Jurkat, Clone E6-1 (cell line): Measurements from ENCODE around the gene FMN1.

Source experiments
- DNase-seq: peaks from one replicate; pipeline ENCODE4 v3.0.0-alpha.2; 2011; ENCODE audit warnings: low read depth, low spot score
- H3K4me3 ChIP-seq: 2 replicates; pipeline ENCODE4 v1.5.1; 2011; ENCODE audit warnings: mild to moderate bottlenecking, low read length, control low read depth, moderate library complexity

Gene FMN1

DNA sequence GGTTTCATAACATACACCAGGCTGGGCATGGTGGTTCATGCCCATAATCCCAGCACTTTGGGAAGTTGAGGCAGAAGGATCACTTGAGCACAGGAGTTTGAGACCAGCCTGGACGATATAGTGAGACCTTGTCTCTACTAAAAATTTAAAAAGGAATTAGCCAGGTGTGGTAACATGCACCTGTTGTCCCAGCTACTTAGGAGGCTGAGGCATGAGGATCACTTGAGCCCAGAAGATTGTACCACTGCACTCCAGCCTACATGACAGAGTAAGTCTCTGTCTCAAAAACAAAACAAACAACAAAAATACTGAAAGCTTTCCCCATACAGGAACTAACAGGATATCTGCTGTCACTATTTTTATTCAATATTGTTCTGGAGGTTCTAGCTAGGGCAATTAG lies 455.8 kb downstream of the FMN1 start:
- H3K4me3 ChIP-seq, result no peak overlapping the region
- no peak for DNase-seq

DNA sequence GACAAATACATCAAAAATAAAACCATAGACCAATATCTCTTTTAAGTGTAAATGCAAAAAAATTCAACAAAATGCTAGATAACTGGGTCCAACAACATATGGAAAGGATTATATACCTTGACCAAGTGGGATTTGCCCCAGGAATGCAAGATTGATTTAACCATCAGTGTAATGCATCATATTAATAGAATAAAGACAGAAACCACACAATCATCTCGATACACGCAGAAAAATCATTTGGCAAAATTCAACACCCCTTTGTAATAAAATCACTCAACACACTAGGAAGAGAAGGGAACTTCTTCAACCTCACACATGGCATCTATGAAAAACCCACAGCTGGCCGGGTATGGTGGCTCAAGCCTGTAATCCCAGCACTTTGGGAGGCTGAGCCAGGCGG lies 457.2 kb downstream of the FMN1 start:
- no peak for DNase-seq
- no peak overlapping the region for H3K4me3 ChIP-seq

DNA sequence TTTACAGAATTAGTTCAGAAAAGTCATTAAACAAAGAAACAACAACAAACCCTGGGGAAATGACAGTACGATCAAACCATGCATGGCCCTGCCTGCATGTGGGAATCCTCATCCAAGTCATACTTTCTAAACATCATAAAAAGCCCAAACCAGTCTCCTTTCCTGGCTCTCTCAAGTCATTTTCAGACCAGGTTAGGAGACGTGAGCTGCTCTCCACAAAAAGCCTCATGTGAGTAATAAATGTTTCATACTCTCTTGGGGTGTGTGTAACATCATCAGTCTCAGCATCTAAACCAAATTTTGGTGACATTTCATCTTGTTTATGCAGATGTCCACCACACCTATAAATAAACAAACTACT lies 457.8 kb downstream of the FMN1 start:
- DNase-seq, result no peak
- no peak overlapping the region for H3K4me3 ChIP-seq

DNA sequence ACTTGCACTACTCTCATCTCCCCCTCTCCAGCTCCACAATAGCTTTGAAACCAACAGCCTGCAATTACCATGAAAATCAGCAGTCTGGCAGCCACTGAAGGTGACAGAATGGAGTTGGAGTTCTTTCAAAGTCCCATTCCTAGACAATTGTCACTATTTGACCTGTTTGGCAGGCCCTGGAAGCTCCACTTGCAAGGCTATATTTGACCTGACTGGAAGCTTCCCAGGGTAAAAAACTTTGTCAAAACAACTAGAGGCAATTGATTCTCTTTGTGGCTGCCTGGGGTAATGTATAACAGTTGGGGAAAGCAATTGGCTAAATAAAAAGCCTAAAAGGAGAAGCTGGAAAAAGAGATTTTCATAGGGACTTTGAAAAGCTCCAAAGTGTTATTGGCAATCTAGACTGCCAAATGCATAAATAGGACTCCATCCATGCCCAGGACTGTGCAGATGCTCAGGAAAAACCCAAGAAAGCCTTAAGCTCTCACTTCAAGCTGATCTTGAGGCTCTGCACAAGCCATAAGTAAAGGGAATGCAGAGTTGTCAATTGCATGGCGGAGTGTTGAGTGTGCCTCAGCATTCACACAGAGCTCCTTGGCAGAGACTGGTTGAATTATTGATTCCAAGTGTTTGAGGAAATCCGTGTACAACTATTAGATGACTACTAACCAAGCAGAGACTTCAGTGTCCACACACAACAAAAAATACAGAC lies 458.4 kb downstream of the FMN1 start:
- no peak overlapping the region for H3K4me3 ChIP-seq
- no peak for DNase-seq

DNA sequence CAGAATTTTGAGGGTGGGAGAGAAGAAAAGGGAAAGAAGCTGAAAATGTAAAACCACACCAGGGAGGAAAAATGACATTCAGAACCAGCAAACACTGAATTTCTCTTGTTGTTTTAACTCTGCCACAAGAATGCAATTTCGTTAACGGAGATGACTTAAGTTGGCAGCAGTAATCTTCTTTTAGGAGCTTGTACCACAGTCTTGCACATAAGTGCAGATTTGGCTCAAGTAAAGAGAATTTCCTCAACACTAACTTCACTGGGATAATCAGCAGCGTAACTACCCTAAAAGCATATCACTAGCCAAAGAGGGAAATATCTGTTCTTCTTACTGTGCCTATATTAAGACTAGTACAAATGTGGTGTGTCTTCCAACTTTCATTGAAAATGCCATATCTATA lies 461.2 kb downstream of the FMN1 start:
- DNase-seq, result no peak
- H3K4me3 ChIP-seq, result no peak overlapping the region

DNA sequence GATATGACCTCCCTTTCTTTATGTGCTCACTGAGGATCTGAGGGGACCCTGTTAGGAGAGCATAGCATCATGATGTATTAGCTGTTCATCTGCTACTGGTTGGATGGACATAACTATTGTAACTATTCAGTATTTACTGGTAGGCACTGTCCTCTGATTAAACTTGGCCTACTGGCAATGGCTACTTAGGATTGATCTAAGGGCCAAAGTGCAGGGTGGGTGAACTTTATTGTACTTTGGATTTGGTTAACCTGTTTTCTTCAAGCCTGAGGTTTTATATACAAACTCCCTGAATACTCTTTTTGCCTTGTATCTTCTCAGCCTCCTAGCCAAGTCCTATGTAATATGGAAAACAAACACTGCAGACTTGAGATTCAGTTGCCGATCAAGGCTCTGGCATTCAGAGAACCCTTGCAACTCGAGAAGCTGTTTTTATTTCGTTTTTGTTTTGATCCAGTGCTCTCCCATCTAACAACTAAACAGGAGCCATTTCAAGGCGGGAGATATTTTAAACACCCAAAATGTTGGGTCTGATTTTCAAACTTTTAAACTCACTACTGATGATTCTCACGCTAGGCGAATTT lies 461.8 kb downstream of the FMN1 start:
- no peak overlapping the region for H3K4me3 ChIP-seq
- no peak for DNase-seq

DNA sequence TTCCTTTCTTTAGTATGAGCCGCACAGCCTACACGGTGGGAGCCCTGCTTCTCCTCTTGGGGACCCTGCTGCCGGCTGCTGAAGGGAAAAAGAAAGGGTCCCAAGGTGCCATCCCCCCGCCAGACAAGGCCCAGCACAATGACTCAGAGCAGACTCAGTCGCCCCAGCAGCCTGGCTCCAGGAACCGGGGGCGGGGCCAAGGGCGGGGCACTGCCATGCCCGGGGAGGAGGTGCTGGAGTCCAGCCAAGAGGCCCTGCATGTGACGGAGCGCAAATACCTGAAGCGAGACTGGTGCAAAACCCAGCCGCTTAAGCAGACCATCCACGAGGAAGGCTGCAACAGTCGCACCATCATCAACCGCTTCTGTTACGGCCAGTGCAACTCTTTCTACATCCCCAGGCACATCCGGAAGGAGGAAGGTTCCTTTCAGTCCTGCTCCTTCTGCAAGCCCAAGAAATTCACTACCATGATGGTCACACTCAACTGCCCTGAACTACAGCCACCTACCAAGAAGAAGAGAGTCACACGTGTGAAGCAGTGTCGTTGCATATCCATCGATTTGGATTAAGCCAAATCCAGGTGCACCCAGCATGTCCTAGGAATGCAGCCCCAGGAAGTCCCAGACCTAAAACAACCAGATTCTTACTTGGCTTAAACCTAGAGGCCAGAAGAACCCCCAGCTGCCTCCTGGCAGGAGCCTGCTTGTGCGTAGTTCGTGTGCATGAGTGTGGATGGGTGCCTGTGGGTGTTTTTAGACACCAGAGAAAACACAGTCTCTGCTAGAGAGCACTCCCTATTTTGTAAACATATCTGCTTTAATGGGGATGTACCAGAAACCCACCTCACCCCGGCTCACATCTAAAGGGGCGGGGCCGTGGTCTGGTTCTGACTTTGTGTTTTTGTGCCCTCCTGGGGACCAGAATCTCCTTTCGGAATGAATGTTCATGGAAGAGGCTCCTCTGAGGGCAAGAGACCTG lies 463.5 kb downstream of the FMN1 start:
- DNase-seq, result no peak
- no peak overlapping the region for H3K4me3 ChIP-seq

DNA sequence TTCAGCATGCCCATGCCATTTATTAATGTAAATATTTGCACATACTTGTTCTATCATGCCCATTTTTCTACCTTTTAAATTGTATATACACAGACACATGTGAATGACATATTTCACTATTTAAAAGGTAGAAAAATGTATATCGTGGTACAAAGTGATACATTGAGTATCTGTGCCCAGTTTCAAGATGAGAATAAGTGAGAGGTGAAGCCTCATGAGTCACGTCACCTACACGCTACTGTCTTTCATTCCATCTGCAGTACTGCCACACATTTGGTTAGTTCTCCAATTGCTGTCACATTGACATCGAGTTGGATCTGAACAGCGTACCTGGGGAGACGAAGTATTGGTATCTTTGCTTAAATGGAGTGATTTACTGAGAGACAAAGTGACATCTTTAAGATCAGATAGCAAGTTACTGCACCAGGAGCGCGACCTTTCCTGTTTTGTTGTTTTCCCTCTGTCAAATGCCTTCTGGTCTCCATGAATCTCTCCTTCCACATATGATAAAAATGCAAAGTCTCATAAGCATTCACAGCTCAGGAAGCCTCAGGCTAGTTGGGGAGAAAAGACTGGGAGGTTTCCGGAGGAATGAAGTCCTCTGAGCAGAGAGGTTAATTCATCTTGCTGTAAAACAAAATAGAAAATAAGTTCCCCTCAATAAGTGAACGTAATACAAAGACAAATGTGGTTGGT lies 464.7 kb downstream of the FMN1 start:
- DNase-seq, result no peak
- no peak overlapping the region for H3K4me3 ChIP-seq

DNA sequence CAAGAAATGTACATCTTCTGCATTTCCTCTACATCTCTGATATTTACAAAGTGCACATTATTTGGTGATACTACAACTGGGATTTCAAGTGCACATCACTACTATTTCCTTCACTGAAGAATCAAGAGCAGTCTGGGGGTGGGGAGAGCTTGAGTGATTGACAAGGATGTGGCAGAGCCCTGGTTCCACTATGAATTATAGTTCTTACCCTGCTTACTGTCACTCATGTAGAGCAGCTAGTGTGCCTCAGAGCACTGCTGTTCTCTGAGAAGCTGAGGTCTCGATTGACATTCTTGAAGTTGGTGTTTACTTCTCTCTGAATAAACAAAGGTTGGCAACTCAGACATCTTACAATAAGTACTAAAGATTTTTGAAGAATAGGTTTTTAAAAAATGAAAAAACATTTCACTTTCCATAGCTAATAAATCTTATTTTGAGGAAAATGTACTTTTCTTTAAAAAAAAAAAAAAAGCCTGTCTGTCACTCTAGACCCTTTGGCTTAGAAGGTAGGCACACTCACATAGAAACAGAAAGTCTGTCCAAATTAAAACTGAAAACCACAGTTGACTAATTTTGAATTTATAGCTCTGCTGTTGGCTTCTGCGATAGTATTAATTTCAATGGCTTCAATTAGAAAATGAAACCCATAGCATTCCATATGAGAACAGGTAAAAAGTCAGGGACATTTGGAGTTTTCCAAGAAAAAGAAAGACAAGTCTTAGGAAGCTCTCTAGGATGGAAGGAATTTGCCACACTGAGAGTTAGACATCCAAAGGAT lies 471.2 kb downstream of the FMN1 start:
- H3K4me3 ChIP-seq, result no peak overlapping the region
- no peak for DNase-seq

DNA sequence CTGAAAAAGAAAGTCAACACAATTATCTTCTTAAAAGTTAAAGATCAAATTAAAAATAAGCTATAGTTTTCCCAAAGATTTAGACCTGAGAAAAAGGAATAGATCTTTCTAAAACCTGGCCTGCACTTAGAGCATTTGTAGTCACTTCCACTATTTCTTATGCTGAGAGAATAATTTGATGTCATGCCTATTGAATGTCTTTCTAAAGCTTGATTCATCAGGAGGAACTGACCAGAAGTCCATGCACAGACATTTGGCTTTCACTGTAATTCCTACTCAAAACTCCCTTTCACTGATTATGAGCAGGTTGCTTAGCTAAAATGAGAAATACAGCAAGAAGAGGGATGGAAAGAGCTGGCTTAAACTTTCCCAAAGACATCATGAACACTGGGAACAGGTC lies 472.4 kb downstream of the FMN1 start:
- H3K4me3 ChIP-seq, result no peak overlapping the region
- DNase-seq, result no peak

DNA sequence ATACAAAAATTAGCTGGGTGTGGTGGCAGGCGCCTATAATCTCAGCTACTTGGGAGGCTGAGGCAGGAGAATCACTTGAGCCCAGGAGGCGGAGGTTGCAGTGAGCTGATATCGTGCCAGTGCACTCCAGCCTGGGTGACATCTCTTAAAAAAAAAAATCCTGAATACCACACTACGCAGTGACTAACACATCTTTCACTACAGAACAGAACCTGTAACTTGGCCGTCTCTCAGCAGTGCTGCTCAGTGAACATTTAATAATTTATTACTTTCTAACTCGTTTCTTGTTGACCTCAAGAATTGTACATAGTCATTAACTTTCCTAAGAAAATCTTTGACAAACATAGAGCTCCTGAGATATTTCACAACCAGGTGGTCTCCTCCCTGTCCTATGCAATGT lies 472.9 kb downstream of the FMN1 start:
- no peak for DNase-seq
- H3K4me3 ChIP-seq, result no peak overlapping the region

DNA sequence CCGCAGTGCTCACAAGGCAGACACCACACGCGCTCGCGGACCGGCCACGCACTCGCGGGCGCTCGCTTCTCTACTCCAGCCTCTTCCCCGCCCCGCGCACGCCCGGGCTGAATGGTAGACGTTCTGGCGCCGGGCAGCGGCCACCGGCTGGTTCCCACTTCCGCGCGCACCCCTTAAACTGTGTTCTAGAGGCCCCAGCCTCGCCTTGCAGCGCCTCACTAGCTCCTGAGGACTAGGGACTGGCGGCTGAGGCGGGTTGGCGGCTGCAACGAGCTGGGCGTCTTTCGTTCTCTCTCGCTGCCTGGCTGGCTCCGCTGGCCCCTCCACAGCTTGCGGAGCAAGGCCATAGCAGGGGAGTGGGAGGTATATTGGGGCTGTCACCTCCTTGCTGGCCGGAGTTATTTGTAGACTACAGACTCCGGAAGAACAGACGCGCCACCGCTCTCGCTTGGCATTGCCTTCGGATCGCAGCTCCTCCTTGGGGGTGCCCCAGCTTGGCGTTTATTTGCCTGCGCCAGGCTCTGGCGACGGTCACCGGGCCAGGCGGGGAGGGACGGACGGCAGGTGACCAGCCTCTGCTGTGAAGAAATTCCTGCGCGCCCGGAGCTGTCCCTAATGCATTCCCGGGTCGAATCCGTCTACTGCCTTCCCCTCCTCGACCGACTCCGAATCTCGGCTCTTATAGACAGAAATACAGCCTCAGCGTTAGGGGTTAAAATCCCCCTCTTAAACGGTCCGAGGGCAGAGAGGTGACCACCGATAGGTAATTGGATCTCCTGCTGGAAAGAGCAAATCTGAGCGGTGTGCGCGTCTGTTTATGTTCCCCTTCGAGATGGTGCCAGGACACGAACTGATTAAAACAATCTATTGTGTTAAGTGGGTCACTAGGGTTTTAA lies 475.4 kb downstream of the FMN1 start:
- DNase-seq, result no peak
- no peak overlapping the region for H3K4me3 ChIP-seq

DNA sequence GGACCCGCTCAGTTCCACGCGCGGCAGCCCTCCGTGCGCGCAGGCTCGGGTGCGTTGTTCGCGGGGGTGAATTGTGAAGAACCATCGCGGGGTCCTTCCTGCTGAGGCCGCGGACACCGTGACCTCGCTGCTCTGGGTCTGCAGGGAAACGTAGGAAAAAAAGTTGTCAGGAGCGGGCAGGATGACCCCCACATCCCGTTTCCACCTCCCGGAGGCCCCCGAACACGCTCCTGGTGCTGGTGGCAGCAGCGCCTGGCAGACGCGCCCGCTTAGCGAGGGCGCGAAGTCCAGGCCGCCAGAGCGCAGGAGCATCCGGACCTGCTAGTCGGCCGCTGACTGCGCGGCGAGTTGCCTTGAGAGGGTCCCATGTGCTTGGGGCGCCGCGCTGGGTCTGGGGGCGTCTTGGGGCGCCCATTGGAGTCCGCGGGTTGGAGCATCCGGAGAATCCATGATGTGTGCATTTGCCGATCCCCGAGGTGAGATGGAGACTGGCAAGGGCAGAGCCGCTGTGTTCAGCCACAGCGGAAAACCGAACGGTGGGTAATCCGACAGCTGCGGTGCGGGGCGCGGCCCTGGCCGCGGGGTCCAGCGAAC lies 476.2 kb downstream of the FMN1 start:
- H3K4me3 ChIP-seq, result no peak overlapping the region
- DNase-seq, result no peak

DNA sequence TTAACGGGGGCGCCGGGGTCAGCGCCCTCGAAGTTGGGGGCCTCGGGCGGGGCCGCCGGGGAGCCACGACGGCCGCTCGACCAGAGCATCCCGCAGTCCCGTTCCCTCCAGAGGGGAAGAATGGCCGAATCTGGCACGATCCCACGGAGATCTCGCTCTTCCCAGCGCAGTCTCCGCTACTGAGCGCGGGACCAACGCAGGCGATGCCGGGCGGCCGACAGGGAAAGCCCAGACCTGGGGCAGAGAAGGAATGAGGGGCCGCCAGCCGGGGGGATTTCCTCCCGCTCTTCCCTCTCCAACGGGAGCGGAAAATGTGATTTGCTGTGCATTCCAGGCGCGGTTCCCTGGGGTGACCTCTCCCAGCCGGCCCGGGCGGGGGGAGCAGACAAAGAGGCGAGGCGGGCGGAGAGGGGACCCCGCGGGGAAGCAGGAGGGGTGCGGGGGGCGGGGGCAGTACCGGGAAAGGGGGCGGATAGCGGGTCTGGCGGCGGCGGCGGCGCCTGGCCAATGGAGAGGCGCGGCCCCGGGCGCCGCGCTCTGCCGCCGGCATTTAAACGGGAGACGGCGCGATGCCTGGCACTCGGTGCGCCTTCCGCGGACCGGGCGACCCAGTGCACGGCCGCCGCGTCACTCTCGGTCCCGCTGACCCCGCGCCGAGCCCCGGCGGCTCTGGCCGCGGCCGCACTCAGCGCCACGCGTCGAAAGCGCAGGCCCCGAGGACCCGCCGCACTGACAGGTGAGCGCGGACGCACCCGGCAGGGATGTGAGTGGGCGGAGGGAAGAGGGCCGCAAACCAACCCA lies 476.9 kb downstream of the FMN1 start, which contains the start of gene GREM1:
GREM1 (plus strand) TSS at position 579 of the 801 bp plus-strand sequence. CDS start 12,687 bp downstream, outside the sequence.
- DNase-seq, result no peak
- H3K4me3 ChIP-seq, result no peak within 1 kb of the TSS

DNA sequence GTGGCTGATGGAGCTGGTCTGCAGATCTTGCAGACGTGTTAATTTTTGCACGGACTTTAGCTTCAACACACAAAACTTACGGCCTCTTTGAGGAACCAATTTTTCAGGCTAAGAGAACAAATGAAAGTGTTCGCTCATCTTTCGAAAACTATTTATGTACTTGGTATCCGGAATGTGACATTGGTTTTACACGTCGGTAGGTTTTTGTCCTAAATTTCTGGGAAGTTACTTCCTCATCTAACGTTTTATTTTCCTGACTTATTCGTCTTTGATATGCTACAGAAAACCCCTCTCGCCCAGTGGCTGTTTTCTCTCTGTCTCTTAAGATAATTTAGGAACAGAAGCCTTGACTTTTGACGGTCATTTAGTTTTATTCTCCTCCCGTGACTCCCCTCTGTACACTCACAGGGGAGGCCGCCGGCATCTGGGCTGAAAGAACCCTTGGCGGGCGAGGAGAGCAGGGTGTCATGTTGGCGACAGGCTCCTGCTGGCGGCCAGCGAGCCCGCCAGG lies 477.5 kb downstream of the FMN1 start:
- H3K4me3 ChIP-seq, result no peak overlapping the region
- no peak for DNase-seq

DNA sequence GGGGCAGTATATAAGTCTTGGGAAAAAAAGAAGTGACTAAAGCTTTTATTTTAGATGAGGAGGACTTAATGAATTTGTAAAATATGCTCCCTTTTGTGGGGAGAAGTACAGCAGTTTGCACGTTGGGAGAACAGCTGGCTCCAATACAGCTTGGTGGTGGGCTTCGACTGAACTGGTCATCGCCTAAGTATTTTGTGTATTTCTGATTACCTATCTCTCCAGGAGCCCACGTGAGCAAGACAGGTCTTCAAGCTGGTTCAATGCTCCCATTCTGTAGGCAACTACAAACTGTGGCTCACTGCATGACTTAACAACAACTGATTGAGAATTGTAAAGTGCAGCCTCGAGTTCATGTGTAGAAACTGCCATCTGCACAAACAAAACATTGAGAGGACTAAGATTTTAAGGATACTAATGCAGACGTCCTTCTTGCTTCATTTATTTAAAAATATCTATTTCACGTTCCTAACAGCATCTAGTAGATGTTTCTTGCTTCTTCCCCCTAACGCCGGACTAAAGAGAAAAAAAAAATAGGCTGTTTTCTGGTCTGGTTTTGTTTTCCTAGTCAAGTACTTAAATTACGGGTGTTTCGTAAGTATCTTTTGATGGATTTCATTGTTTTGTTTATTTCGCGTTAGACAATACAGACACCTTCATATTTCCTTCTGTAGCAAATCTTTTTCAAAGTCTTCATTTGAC lies 478.1 kb downstream of the FMN1 start:
- no peak for DNase-seq
- no peak overlapping the region for H3K4me3 ChIP-seq
